ENCODE results near the gene MDH2.
"Not testable (repeated sequence)": the region's sequence is repeated elsewhere in the genome, so short reads cannot be mapped to it uniquely, and the experiment has no call there.

MDH2 gene

DNA sequence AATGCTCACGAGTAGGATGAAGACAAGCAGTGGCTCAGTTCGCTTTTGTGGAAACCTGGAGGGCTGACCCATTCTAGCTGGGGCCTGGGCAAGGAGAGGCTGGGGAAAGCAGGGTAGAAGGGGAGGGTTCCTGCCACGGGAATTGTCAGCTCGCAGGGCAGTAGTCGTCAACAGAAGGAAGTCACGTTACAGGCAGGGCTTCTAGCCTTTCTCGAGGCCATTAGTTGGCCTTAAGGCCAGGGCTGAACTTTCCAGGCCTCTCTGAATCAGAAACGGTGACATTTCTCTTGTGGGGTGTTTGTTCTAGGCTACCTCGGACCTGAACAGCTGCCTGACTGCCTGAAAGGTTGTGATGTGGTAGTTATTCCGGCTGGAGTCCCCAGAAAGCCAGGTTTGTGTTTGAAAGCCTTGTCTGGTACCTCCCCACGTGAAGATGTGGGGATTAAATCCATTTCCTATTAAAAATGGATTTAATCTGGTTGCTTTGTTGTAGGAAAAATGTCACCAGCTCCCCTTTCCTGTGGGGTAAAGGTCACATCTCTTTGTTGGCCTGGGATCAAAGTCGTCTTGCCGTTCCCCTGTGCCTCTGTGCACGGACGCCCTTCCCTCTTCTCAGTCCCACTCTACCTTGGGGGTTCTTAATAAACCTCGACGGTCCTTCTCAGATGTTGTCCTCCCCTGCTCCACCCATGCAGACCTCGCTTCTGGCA, 9.4 kb downstream of the MDH2 start:
- DNase-seq (ENCODE audit: low read depth, low spot score) = no peak
- peaks cover 85% of the 10 kb centered on the region for H3K36me3 ChIP-seq (ENCODE audit: insufficient read depth, insufficient read length, low read length)
- no peak overlapping the region for H3K9ac ChIP-seq (ENCODE audit: insufficient read length, low read depth)
- TF ChIP-seq YY1 (IDR thresholded peaks at IDR 0.05; ENCODE audit: insufficient read depth, insufficient read length) (no peak), ZNF274 (IDR thresholded peaks at IDR 0.05; ENCODE audit: low read depth, low read length) (no peak), SUZ12 (IDR thresholded peaks at IDR 0.05; ENCODE audit: extremely low read depth, insufficient read depth, insufficient read length) (no peak)
- H3K27me3 ChIP-seq (ENCODE audit: insufficient read depth, insufficient read length) = no peaks in the 10 kb centered on the region
- no peaks in the 10 kb centered on the region for H3K9me3 ChIP-seq (ENCODE audit: insufficient read depth, low read length)
- peaks cover 11% of the 10 kb centered on the region for H3K4me1 ChIP-seq (ENCODE audit: insufficient read depth, insufficient read length)
- no peak overlapping the region for H3K4me3 ChIP-seq (ENCODE audit: insufficient read length, low read depth)

DNA sequence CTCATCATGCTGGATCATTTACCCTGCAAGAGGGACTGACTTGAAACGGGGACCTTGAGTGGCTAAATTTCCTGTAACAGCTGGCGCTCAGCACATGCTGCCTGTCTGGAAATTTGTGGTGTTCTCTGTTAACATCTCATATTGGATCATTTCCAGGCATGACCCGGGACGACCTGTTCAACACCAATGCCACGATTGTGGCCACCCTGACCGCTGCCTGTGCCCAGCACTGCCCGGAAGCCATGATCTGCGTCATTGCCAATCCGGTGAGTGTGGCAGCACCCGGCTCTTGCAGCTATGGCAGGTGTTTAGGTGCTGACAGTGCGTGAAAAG, 9.9 kb downstream of the MDH2 start:
- TF ChIP-seq SUZ12 (IDR thresholded peaks at IDR 0.05; ENCODE audit: extremely low read depth, insufficient read depth, insufficient read length) (no peak), YY1 (IDR thresholded peaks at IDR 0.05; ENCODE audit: insufficient read depth, insufficient read length) (no peak)
- Histone ChIP-seq H3K4me3 (ENCODE audit: insufficient read length, low read depth) (no peak overlapping the region), H3K36me3 (ENCODE audit: insufficient read depth, insufficient read length, low read length) (peaks cover 91% of the 10 kb centered on the region), H3K9ac (ENCODE audit: insufficient read length, low read depth) (no peak overlapping the region), H3K4me1 (ENCODE audit: insufficient read depth, insufficient read length) (peaks cover 11% of the 10 kb centered on the region), H3K27me3 (ENCODE audit: insufficient read depth, insufficient read length) (no peaks in the 10 kb centered on the region), H3K9me3 (ENCODE audit: insufficient read depth, low read length) (no peaks in the 10 kb centered on the region)
- DNase-seq (ENCODE audit: low read depth, low spot score) = no peak

DNA sequence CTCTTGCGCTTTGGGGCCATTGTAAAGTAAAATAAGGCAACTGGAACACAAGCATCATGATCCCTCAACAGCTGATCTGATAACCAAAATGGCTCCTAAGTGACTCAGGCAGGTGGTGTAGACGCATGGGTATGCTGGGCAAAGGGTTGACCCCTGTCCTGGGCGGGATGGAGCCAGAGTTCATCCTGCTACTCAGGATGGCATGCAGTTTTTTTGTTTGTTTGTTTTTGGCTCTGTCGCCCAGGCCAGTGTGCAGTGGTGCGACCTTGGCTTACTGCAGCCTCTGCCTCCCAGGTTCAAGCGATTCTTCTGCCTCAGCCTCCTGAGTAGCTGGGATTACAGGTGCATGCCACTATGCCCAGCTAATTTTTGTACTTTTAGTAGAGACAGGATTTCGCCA, 10.8 kb downstream of the MDH2 start:
- H3K27me3 ChIP-seq (ENCODE audit: insufficient read depth, insufficient read length); DNase-seq (ENCODE audit: low read depth, low spot score); H3K9me3 ChIP-seq (ENCODE audit: insufficient read depth, low read length); H3K4me3 ChIP-seq (ENCODE audit: insufficient read length, low read depth); H3K9ac ChIP-seq (ENCODE audit: insufficient read length, low read depth); H3K4me1 ChIP-seq (ENCODE audit: insufficient read depth, insufficient read length): not testable (repeated sequence)
- peaks cover 92% of the 10 kb centered on the region for H3K36me3 ChIP-seq (ENCODE audit: insufficient read depth, insufficient read length, low read length)

DNA sequence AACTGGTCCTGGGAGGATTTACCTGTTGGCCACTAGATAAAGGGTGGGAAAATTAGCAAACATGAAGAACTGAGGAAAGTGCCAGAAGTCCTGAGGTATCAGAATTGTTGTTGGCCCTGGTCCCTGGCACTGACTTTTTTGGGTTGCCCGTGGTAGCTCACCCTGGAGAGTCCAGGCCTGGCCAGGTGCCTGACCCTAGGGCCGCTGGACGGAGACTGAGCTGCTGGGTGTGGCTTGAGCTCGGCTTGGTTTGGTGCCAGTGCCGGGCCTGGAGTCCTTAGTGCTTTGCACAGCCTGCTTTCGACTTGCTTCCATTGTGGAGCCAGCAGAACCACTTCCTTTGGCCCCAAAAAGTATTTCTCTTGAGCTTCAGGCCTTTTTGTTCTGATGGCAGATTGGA, 12.9 kb downstream of the MDH2 start:
- no peaks in the 10 kb centered on the region for H3K27me3 ChIP-seq (ENCODE audit: insufficient read depth, insufficient read length)
- no peak overlapping the region for H3K4me3 ChIP-seq (ENCODE audit: insufficient read length, low read depth)
- DNase-seq (ENCODE audit: low read depth, low spot score) = no peak
- no peak overlapping the region for H3K9ac ChIP-seq (ENCODE audit: insufficient read length, low read depth)
- no peak for TF ChIP-seq ZNF274 (IDR thresholded peaks at IDR 0.05; ENCODE audit: low read depth, low read length)
- TF ChIP-seq YY1 (IDR thresholded peaks at IDR 0.05; ENCODE audit: insufficient read depth, insufficient read length) = no peak
- no peak for TF ChIP-seq SUZ12 (IDR thresholded peaks at IDR 0.05; ENCODE audit: extremely low read depth, insufficient read depth, insufficient read length)
- no peaks in the 10 kb centered on the region for H3K9me3 ChIP-seq (ENCODE audit: insufficient read depth, low read length)
- H3K4me1 ChIP-seq (ENCODE audit: insufficient read depth, insufficient read length) = no peaks in the 10 kb centered on the region
- peaks cover 98% of the 10 kb centered on the region for H3K36me3 ChIP-seq (ENCODE audit: insufficient read depth, insufficient read length, low read length)

DNA sequence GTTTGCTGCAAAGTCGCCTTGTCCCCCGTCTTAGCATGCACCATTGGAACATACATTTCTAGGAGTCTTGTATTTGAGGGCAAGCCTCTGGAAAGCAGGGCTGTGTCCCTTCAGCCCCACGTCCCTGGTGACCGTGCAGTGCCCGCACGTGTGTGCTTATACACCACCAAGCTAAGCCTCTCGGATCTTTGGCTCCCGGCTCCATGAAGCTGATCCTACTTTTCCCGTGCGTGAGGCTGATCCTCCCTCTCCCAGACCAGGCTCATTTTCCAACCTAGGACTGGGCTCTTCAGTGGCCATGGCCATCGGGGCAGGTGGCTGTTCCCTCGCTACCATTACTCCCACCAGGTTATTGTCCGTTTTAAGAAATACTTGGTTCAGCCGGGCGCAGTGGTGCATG, 14.3 kb downstream of the MDH2 start:
- Histone ChIP-seq H3K27me3 (ENCODE audit: insufficient read depth, insufficient read length) (no peaks in the 10 kb centered on the region), H3K4me1 (ENCODE audit: insufficient read depth, insufficient read length) (no peaks in the 10 kb centered on the region), H3K36me3 (ENCODE audit: insufficient read depth, insufficient read length, low read length) (peaks cover 98% of the 10 kb centered on the region), H3K9ac (ENCODE audit: insufficient read length, low read depth) (no peak overlapping the region), H3K4me3 (ENCODE audit: insufficient read length, low read depth) (no peak overlapping the region), H3K9me3 (ENCODE audit: insufficient read depth, low read length) (no peaks in the 10 kb centered on the region)
- DNase-seq (ENCODE audit: low read depth, low spot score) = no peak
- TF ChIP-seq SUZ12 (IDR thresholded peaks at IDR 0.05; ENCODE audit: extremely low read depth, insufficient read depth, insufficient read length) = no peak
- TF ChIP-seq YY1 (IDR thresholded peaks at IDR 0.05; ENCODE audit: insufficient read depth, insufficient read length) = no peak
- no peak for TF ChIP-seq ZNF274 (IDR thresholded peaks at IDR 0.05; ENCODE audit: low read depth, low read length)

DNA sequence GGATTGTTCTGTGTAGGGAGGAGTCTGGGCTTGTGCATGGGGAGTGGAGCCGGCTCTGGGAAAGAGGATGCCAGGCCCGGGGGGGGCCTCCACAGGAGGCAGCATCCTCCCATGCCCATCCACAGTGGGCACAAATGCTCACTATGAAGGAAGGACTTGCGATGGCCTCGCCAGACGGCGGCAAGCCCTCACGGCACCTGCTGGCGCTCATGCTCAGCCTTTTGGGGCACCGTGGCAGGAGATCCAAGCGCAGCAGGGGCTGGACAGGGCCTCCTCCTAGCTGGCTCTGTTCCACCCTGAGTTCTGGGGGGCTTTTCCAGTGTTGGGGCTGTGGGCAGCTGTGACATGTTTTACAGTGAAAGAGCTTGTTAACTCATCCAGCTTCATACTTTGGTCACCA, 15.2 kb downstream of the MDH2 start:
- Histone ChIP-seq H3K36me3 (ENCODE audit: insufficient read depth, insufficient read length, low read length) (peaks cover 89% of the 10 kb centered on the region), H3K9ac (ENCODE audit: insufficient read length, low read depth) (no peak overlapping the region)

DNA sequence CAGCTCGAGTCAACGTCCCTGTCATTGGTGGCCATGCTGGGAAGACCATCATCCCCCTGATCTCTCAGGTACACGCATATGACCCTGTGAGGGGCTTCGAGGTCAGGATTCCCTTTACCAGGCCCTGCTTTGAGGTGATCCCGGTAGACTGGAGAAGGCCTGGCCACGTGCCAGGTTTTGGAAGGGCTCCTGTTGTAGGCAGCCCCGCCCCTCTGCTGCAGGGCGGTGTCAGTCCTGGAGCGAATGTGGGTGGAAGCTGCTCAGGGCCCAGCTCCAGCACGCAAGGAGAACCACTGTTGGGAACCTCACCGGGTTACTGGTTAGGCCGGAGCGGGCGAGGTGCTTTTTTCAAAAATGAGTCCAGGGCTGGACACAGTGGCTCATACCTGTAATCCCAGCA, 15.6 kb downstream of the MDH2 start:
- TF ChIP-seq ZNF274 (IDR thresholded peaks at IDR 0.05; ENCODE audit: low read depth, low read length) = no peak
- no peak for TF ChIP-seq YY1 (IDR thresholded peaks at IDR 0.05; ENCODE audit: insufficient read depth, insufficient read length)
- TF ChIP-seq SUZ12 (IDR thresholded peaks at IDR 0.05; ENCODE audit: extremely low read depth, insufficient read depth, insufficient read length) = no peak
- H3K9me3 ChIP-seq (ENCODE audit: insufficient read depth, low read length) = no peaks in the 10 kb centered on the region
- no peak for DNase-seq (ENCODE audit: low read depth, low spot score)
- H3K4me3 ChIP-seq (ENCODE audit: insufficient read length, low read depth) = no peak overlapping the region
- no peaks in the 10 kb centered on the region for H3K4me1 ChIP-seq (ENCODE audit: insufficient read depth, insufficient read length)
- H3K36me3 ChIP-seq (ENCODE audit: insufficient read depth, insufficient read length, low read length) = peaks cover 85% of the 10 kb centered on the region
- H3K27me3 ChIP-seq (ENCODE audit: insufficient read depth, insufficient read length) = no peaks in the 10 kb centered on the region
- no peak overlapping the region for H3K9ac ChIP-seq (ENCODE audit: insufficient read length, low read depth)

More for the DNA sequence above, 15.2 kb downstream of the MDH2 start:
- Histone ChIP-seq H3K4me3 (ENCODE audit: insufficient read length, low read depth) (no peak overlapping the region), H3K27me3 (ENCODE audit: insufficient read depth, insufficient read length) (no peaks in the 10 kb centered on the region), H3K9me3 (ENCODE audit: insufficient read depth, low read length) (no peaks in the 10 kb centered on the region), H3K4me1 (ENCODE audit: insufficient read depth, insufficient read length) (no peaks in the 10 kb centered on the region)
- DNase-seq (ENCODE audit: low read depth, low spot score) = no peak
- TF ChIP-seq YY1 (IDR thresholded peaks at IDR 0.05; ENCODE audit: insufficient read depth, insufficient read length) = no peak
- TF ChIP-seq ZNF274 (IDR thresholded peaks at IDR 0.05; ENCODE audit: low read depth, low read length) = no peak
- no peak for TF ChIP-seq SUZ12 (IDR thresholded peaks at IDR 0.05; ENCODE audit: extremely low read depth, insufficient read depth, insufficient read length)

Measured in NT2/D1 (cell line).